ENCODE data around the gene NIPAL1. TPM values are rescaled to one million over a fixed set of nuclear protein-coding genes. Genes with fewer than 3 reads are reported as not detected.

Gene NIPAL1
- total RNA-seq, 1 donor from 2014 or later, result 2.0 TPM

- Mint-ChIP-seq H3K4me3 (no peak overlapping the region), H3K27me3 (ENCODE audit: insufficient read depth) (no peaks in the 10 kb centered on the region), H3K36me3 (ENCODE audit: low read depth) (peaks cover 40% of the 10 kb centered on the region), H3K9me3 (no peaks in the 10 kb centered on the region), H3K4me1 (ENCODE audit: low read depth) (peaks cover 9% of the 10 kb centered on the region), H3K27ac (no peak overlapping the region)
- intact Hi-C loops (cut with micrococcal nuclease), result no loop called here
- no peak for DNase-seq (ENCODE audit: low spot score)
These were observed 61.9 kb downstream of the NIPAL1 start for GRCh38 chr4:48078425-48078824.

GRCh38 chr4:48078862-48079655, 62.5 kb downstream of the NIPAL1 start:
- Mint-ChIP-seq H3K4me1 (ENCODE audit: low read depth) (peaks cover 9% of the 10 kb centered on the region), H3K36me3 (ENCODE audit: low read depth) (peaks cover 42% of the 10 kb centered on the region), H3K4me3 (no peak overlapping the region), H3K27ac (no peak overlapping the region), H3K27me3 (ENCODE audit: insufficient read depth) (no peaks in the 10 kb centered on the region), H3K9me3 (no peaks in the 10 kb centered on the region)
- no peak for DNase-seq (ENCODE audit: low spot score)
- intact Hi-C loops (cut with micrococcal nuclease), result no loop called here

DNA sequence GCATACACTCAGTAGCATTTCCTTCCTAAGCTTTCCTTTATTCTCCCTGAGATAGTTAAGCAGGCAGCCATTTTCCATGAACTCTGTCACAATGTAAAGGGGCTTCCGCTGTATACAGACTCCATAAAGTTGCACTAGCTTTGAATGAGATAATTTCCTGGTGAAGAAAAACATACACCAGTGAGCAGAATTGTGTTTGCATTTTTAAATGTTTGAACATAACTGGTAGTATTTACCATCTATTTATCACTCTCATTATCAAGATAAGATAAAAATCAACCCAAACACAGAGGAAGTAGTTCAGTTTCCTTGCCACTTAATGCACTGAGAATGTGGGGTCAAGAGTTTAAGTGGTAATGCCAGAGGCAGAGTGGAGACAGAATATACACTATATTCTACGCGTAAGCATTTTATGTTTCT, 63.4 kb downstream of the NIPAL1 start:
- no peak overlapping the region for H3K27ac Mint-ChIP-seq
- no peaks in the 10 kb centered on the region for H3K9me3 Mint-ChIP-seq
- H3K4me1 Mint-ChIP-seq (ENCODE audit: low read depth), result peaks cover 9% of the 10 kb centered on the region
- H3K27me3 Mint-ChIP-seq (ENCODE audit: insufficient read depth), result no peaks in the 10 kb centered on the region
- peaks cover 45% of the 10 kb centered on the region for H3K36me3 Mint-ChIP-seq (ENCODE audit: low read depth)
- DNase-seq (ENCODE audit: low spot score), result no peak
- no peak overlapping the region for H3K4me3 Mint-ChIP-seq
- intact Hi-C loops (cut with micrococcal nuclease), result no loop called here

DNA sequence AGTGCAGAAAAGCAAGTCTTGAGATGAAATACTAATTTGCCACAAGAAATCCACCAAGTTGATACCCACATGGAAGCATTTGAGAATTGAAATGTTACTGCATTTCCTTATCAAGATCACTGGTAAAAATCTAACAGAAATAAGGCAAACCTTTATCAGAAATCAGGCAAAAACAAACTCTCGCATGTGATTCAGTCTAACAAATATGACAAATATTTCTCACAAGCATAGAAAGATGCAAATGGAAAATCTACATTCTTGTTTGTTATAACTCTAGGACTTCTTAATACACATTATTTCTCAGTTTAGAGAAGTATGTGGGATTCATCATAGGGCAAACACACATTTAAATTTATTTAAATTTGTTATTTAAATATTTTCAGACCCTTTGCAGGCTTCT, 64.6 kb downstream of the NIPAL1 start:
- no peak overlapping the region for H3K27ac Mint-ChIP-seq
- H3K36me3 Mint-ChIP-seq (ENCODE audit: low read depth), result peaks cover 53% of the 10 kb centered on the region
- intact Hi-C loops (cut with micrococcal nuclease), result no loop called here
- H3K4me3 Mint-ChIP-seq, result no peak overlapping the region
- peaks cover 9% of the 10 kb centered on the region for H3K4me1 Mint-ChIP-seq (ENCODE audit: low read depth)
- H3K9me3 Mint-ChIP-seq, result no peaks in the 10 kb centered on the region
- H3K27me3 Mint-ChIP-seq (ENCODE audit: insufficient read depth), result no peaks in the 10 kb centered on the region
- DNase-seq (ENCODE audit: low spot score), result no peak

GRCh38 chr4:48082956-48083355, 66.4 kb downstream of the NIPAL1 start:
- Mint-ChIP-seq H3K27ac (no peak overlapping the region), H3K4me3 (no peak overlapping the region), H3K4me1 (ENCODE audit: low read depth) (peaks cover 9% of the 10 kb centered on the region), H3K27me3 (ENCODE audit: insufficient read depth) (no peaks in the 10 kb centered on the region), H3K9me3 (no peaks in the 10 kb centered on the region), H3K36me3 (ENCODE audit: low read depth) (peaks cover 55% of the 10 kb centered on the region)
- DNase-seq (ENCODE audit: low spot score), result no peak
- intact Hi-C loops (cut with micrococcal nuclease), result no loop called here

GRCh38 chr4:48085821-48086589, 69.4 kb downstream of the NIPAL1 start:
- H3K27ac Mint-ChIP-seq, result no peak overlapping the region
- no peaks in the 10 kb centered on the region for H3K27me3 Mint-ChIP-seq (ENCODE audit: insufficient read depth)
- peaks cover 45% of the 10 kb centered on the region for H3K36me3 Mint-ChIP-seq (ENCODE audit: low read depth)
- no peaks in the 10 kb centered on the region for H3K4me1 Mint-ChIP-seq (ENCODE audit: low read depth)
- no peak for DNase-seq (ENCODE audit: low spot score)
- H3K4me3 Mint-ChIP-seq, result no peak overlapping the region
- no peaks in the 10 kb centered on the region for H3K9me3 Mint-ChIP-seq
- intact Hi-C loops (cut with micrococcal nuclease), result loop anchor here (2.0 to 5.0 kb wide), 5 partner anchors 17 to 419 kb away; no protein-coding TSS in a partner anchor

Other genes with a start within 250 kb of the NIPAL1 start
- not detected in 2 replicates for gene CORIN, start 178.7 kb upstream of the NIPAL1 start, total RNA-seq
- gene NFXL1, start 102.2 kb upstream of the NIPAL1 start, total RNA-seq, result 13.1 and 16.5 TPM in 2 replicates
- not detected in 2 replicates for gene CNGA1, start 91 bp upstream of the NIPAL1 start, total RNA-seq
- gene TXK, start 117.5 kb downstream of the NIPAL1 start, total RNA-seq, result 12.5 and 12.7 TPM in 2 replicates